WTC11 (cell line): ENCODE data around the gene SYT13. TPM values are rescaled to one million over a fixed set of nuclear protein-coding genes. Genes with fewer than 3 reads are reported as not detected.

Experiments
- ATAC-seq: fragments of 200-7000 bp; cut with Tn5 transposase; 2 replicates; pipeline ENCODE4 v1.10.0; 2021; ENCODE audit warnings: mild to moderate bottlenecking, moderate library complexity
- CTCF ChIA-PET: fragments of 300-600 bp; sonication (Branson Sonifier 250); formaldehyde crosslinking; loops from one replicate; lab custom pipeline; 2021; ENCODE audit warnings: antibody characterized with exemption; lab: Charles Lee
- POLR2A ChIA-PET: fragments of 350-600 bp; sonication (Branson Sonifier 250); formaldehyde crosslinking; loops from one replicate; lab custom pipeline; 2021; ENCODE audit warnings: antibody characterized with exemption; lab: Charles Lee
- DNase-seq: peaks from one replicate; pipeline ENCODE4 v3.0.0; 2021; ENCODE audit warnings: low spot score
- H3K27ac Mint-ChIP-seq: 2 replicates; pipeline ENCODE4 v1.8.0; 2021; ENCODE audit warnings: mixed read lengths
- H3K27me3 Mint-ChIP-seq: 2 replicates; pipeline ENCODE4 v1.8.0; 2021; ENCODE audit warnings: low read depth, mild to moderate bottlenecking, moderate library complexity, mixed read lengths
- H3K36me3 Mint-ChIP-seq: 2 replicates; pipeline ENCODE4 v1.8.0; 2021; ENCODE audit warnings: mixed read lengths
- H3K4me1 Mint-ChIP-seq: 2 replicates; pipeline ENCODE4 v1.8.0; 2022; ENCODE audit warnings: mixed read lengths
- H3K4me3 Mint-ChIP-seq: 2 replicates; pipeline ENCODE4 v1.8.0; 2021; ENCODE audit warnings: mild to moderate bottlenecking, moderate library complexity, mixed read lengths
- H3K9me3 Mint-ChIP-seq: 2 replicates; pipeline ENCODE4 v1.8.0; 2021; ENCODE audit warnings: mixed read lengths
- ATF6 ChIP-seq: sonication (generic); formaldehyde crosslinking; IDR thresholded peaks from 2 replicates; pipeline ENCODE4 v1.8.1; 2023; ENCODE audit warnings: mild to moderate bottlenecking, missing genetic modification reagents
- CBFB ChIP-seq: sonication (generic); formaldehyde crosslinking; IDR thresholded peaks from 2 replicates; pipeline ENCODE4 v1.8.1; 2022; ENCODE audit warnings: mild to moderate bottlenecking, low read depth, missing genetic modification reagents
- E2F4 ChIP-seq: sonication (generic); formaldehyde crosslinking; IDR thresholded peaks from 2 replicates; pipeline ENCODE4 v1.8.1; 2022; ENCODE audit warnings: low read depth, mild to moderate bottlenecking, moderate library complexity, missing genetic modification reagents, borderline replicate concordance
- ELF4 ChIP-seq: sonication (generic); formaldehyde crosslinking; IDR thresholded peaks from 2 replicates; pipeline ENCODE4 v1.8.1; 2022; ENCODE audit warnings: low read depth, mild to moderate bottlenecking, moderate library complexity, missing genetic modification reagents
- FOXK1 ChIP-seq: sonication (generic); formaldehyde crosslinking; IDR thresholded peaks from 2 replicates; pipeline ENCODE4 v1.8.0; 2022; ENCODE audit warnings: mild to moderate bottlenecking, moderate library complexity, missing genetic modification reagents
- GABPB1 ChIP-seq: sonication (generic); formaldehyde crosslinking; IDR thresholded peaks from 2 replicates; pipeline ENCODE4 v1.8.1; 2023; ENCODE audit warnings: mild to moderate bottlenecking, missing genetic modification reagents
- MXD4 ChIP-seq: fragments of 250-450 bp; sonication (Bioruptor Pico); IDR thresholded peaks from 2 replicates; pipeline ENCODE4 v1.8.0; 2021; ENCODE audit warnings: mild to moderate bottlenecking, moderate library complexity, borderline replicate concordance
- NR2C2 ChIP-seq: sonication (generic); formaldehyde crosslinking; IDR thresholded peaks from 2 replicates; pipeline ENCODE4 v1.8.0; 2022; ENCODE audit warnings: mild to moderate bottlenecking, missing genetic modification reagents
- PRDM15 ChIP-seq: sonication (generic); formaldehyde crosslinking; IDR thresholded peaks from 2 replicates; pipeline ENCODE4 v1.8.0; 2022; ENCODE audit warnings: missing genetic modification reagents
- SMAD4 ChIP-seq: sonication (generic); formaldehyde crosslinking; IDR thresholded peaks from 2 replicates; pipeline ENCODE4 v1.8.0; 2022; ENCODE audit warnings: mild to moderate bottlenecking, missing genetic modification reagents
- TEAD1 ChIP-seq: sonication (generic); formaldehyde crosslinking; IDR thresholded peaks from 2 replicates; pipeline ENCODE4 v1.8.0; 2022; ENCODE audit warnings: mild to moderate bottlenecking, missing genetic modification reagents
- TEAD4 ChIP-seq: sonication (generic); formaldehyde crosslinking; IDR thresholded peaks from 2 replicates; pipeline ENCODE4 v1.8.0; 2022; ENCODE audit warnings: mild to moderate bottlenecking, missing genetic modification reagents
- ZBTB43 ChIP-seq: sonication (generic); formaldehyde crosslinking; IDR thresholded peaks from 2 replicates; pipeline ENCODE4 v1.8.1; 2023; ENCODE audit warnings: mild to moderate bottlenecking, missing genetic modification reagents
- ZNF263 ChIP-seq: sonication (generic); formaldehyde crosslinking; IDR thresholded peaks from 2 replicates; pipeline ENCODE4 v1.8.1; 2022; ENCODE audit warnings: low read depth, mild to moderate bottlenecking, moderate library complexity, missing genetic modification reagents
- ZNF423 ChIP-seq: fragments of 250-450 bp; sonication (Bioruptor Pico); IDR thresholded peaks from 2 replicates; pipeline ENCODE4 v2.1.2; 2022; ENCODE audit warnings: mild to moderate bottlenecking, moderate library complexity
- ZNF512 ChIP-seq: sonication (generic); formaldehyde crosslinking; IDR thresholded peaks from 2 replicates; pipeline ENCODE4 v1.8.1; 2022; ENCODE audit warnings: missing genetic modification reagents, borderline replicate concordance
- ZNF532 ChIP-seq: fragments of 250-450 bp; sonication (Bioruptor Pico); IDR thresholded peaks from 2 replicates; pipeline ENCODE4 v1.9.0; 2021; ENCODE audit warnings: mild to moderate bottlenecking, borderline replicate concordance
- total RNA-seq: library from RNA; stranded (reverse); gene quantifications from 3 replicates; pipeline ENCODE4 v1.2.3, GENCODE V29; 2021

Gene SYT13
- total RNA-seq, 1 experiment from 2014 or later: 10.8 TPM

- CTCF ChIA-PET: interaction anchor here (0.8 to 3.8 kb wide), 9 partner anchors 21 to 562 kb away, joined by 3 to 25 read pairs (median 4); no protein-coding TSS in a partner anchor
- TF ChIP-seq ELF4 (CRISPR knock-in tag) (no peak), E2F4 (CRISPR knock-in tag) (no peak), CBFB (no peak), SMAD4 (no peak), ZNF263 (CRISPR knock-in tag) (no peak), MXD4 (CRISPR knock-in tag) (no peak), ZNF532 (CRISPR knock-in tag) (no peak), GABPB1 (CRISPR knock-in tag) (no peak)
- H3K4me3 Mint-ChIP-seq: no peak overlapping the region
- POLR2A ChIA-PET: no interaction called here
- DNase-seq (no peak), ATAC-seq (no peak)
- H3K27ac Mint-ChIP-seq: peak overlapping the region; percentile 73
- H3K4me1 Mint-ChIP-seq: peaks cover 21% of the 10 kb centered on the region
- H3K36me3 Mint-ChIP-seq: no peaks in the 10 kb centered on the region
- no peaks in the 10 kb centered on the region for H3K27me3 Mint-ChIP-seq
- H3K9me3 Mint-ChIP-seq: no peaks in the 10 kb centered on the region
Measured at GRCh38 chr11:45209000-45209879, 76.9 kb downstream of the SYT13 start.

- Mint-ChIP-seq H3K9me3 (peaks cover 6% of the 10 kb centered on the region), H3K36me3 (peaks cover 2% of the 10 kb centered on the region), H3K4me3 (no peak overlapping the region), H3K27me3 (no peaks in the 10 kb centered on the region), H3K27ac (no peak overlapping the region), H3K4me1 (peaks cover 21% of the 10 kb centered on the region)
- CTCF ChIA-PET: interaction anchor here (0.8 to 3.8 kb wide), 6 partner anchors 26 to 564 kb away, joined by 3 to 25 read pairs (median 4); no protein-coding TSS in a partner anchor
- TF ChIP-seq GABPB1 (CRISPR knock-in tag): no peak
- no peak for TF ChIP-seq ZNF512 (CRISPR knock-in tag)
- TF ChIP-seq PRDM15 (CRISPR knock-in tag): no peak
- no peak for TF ChIP-seq TEAD1 (CRISPR knock-in tag)
- no peak for TF ChIP-seq ATF6 (CRISPR knock-in tag)
- no peak for TF ChIP-seq ZNF423
- no peak for TF ChIP-seq ZBTB43 (CRISPR knock-in tag)
- no peak for TF ChIP-seq FOXK1 (CRISPR knock-in tag)
- TF ChIP-seq SMAD4: no peak
- TF ChIP-seq NR2C2 (CRISPR knock-in tag): no peak
- TF ChIP-seq E2F4 (CRISPR knock-in tag): no peak
- no peak for TF ChIP-seq TEAD4 (CRISPR knock-in tag)
- POLR2A ChIA-PET: no interaction called here
- no peak for DNase-seq
- ATAC-seq: no peak
Measured at GRCh38 chr11:45208135-45208534, 78.0 kb downstream of the SYT13 start.
